ENCODE data around the gene NR1D2. TPM values are rescaled to one million over a fixed set of nuclear protein-coding genes. Genes with fewer than 3 reads are reported as not detected.
A peak's percentile ranks its signal among the peaks of the same experiment; 100 is the strongest.

The NR1D2 gene
- total RNA-seq, 3 donors from 2014 or later = 26.2 to 43.8 (median 37.4) TPM

- no peaks in the 10 kb centered on the region for H3K36me3 ChIP-seq
- H3K9me3 ChIP-seq = no peaks in the 10 kb centered on the region
- TF ChIP-seq CTCF (IDR thresholded peaks at IDR 0.05) (no peak), POLR2A (IDR thresholded peaks at IDR 0.05) (no peak), POLR2AphosphoS5 (IDR thresholded peaks at IDR 0.05) (no peak)
- H3K4me1 ChIP-seq = peaks cover 0 to 27% of the 10 kb centered on the region in 2 donors
- no peak for DNase-seq (ENCODE audit: low spot score in 2 of 2)
- H3K27ac ChIP-seq = peak overlapping the region; percentile 28 to 46
- no peak overlapping the region for H3K4me3 ChIP-seq
- intact Hi-C loops (cut with DNase I; ENCODE audit: low total_unique reads) = no loop called here
- H3K27me3 ChIP-seq = no peaks in the 10 kb centered on the region
Observed at GRCh38 chr3:23948761-23949160, 3.7 kb downstream of the NR1D2 start.

GRCh38 chr3:23949784-23950183, 4.7 kb downstream of the NR1D2 start:
- TF ChIP-seq POLR2A (IDR thresholded peaks at IDR 0.05) (no peak), CTCF (IDR thresholded peaks at IDR 0.05) (no peak), POLR2AphosphoS5 (IDR thresholded peaks at IDR 0.05) (no peak)
- intact Hi-C loops (cut with DNase I; ENCODE audit: low total_unique reads) = no loop called here
- Histone ChIP-seq H3K27ac (peak overlapping the region; percentile 46 to 53), H3K9me3 (no peaks in the 10 kb centered on the region), H3K36me3 (no peaks in the 10 kb centered on the region), H3K4me1 (peaks cover 0 to 27% of the 10 kb centered on the region in 2 donors), H3K4me3 (peak overlapping the region in 1 of 3 donors; percentile 15), H3K27me3 (no peaks in the 10 kb centered on the region)
- no peak for DNase-seq (ENCODE audit: low spot score in 2 of 2)

GRCh38 chr3:23950293-23950692, 5.2 kb downstream of the NR1D2 start:
- DNase-seq (ENCODE audit: low spot score in 2 of 2) = no peak
- H3K36me3 ChIP-seq = no peaks in the 10 kb centered on the region
- H3K27ac ChIP-seq = peak overlapping the region; percentile 46 to 53
- H3K4me3 ChIP-seq = peak overlapping the region in 1 of 3 donors; percentile 15
- no peak for TF ChIP-seq POLR2AphosphoS5 (IDR thresholded peaks at IDR 0.05)
- TF ChIP-seq CTCF (IDR thresholded peaks at IDR 0.05) = no peak
- TF ChIP-seq POLR2A (IDR thresholded peaks at IDR 0.05) = no peak
- no peaks in the 10 kb centered on the region for H3K9me3 ChIP-seq
- H3K4me1 ChIP-seq = peaks cover 0 to 27% of the 10 kb centered on the region in 2 donors
- intact Hi-C loops (cut with DNase I; ENCODE audit: low total_unique reads) = no loop called here
- no peaks in the 10 kb centered on the region for H3K27me3 ChIP-seq

- intact Hi-C loops (cut with DNase I; ENCODE audit: low total_unique reads) = no loop called here
- no peaks in the 10 kb centered on the region for H3K27me3 ChIP-seq
- no peak for DNase-seq (ENCODE audit: low spot score in 2 of 2)
- H3K4me1 ChIP-seq = peaks cover 0 to 19% of the 10 kb centered on the region in 2 donors
- no peaks in the 10 kb centered on the region for H3K9me3 ChIP-seq
- H3K4me3 ChIP-seq = no peak overlapping the region
- H3K36me3 ChIP-seq = no peaks in the 10 kb centered on the region
- no peak overlapping the region for H3K27ac ChIP-seq
- no peak for TF ChIP-seq CTCF (IDR thresholded peaks at IDR 0.05)
- no peak for TF ChIP-seq POLR2AphosphoS5 (IDR thresholded peaks at IDR 0.05)
- TF ChIP-seq POLR2A (IDR thresholded peaks at IDR 0.05) = no peak
Observed at GRCh38 chr3:23952646-23953045, 7.6 kb downstream of the NR1D2 start.

- no peaks in the 10 kb centered on the region for H3K9me3 ChIP-seq
- DNase-seq (ENCODE audit: low spot score in 2 of 2) = no peak
- H3K27ac ChIP-seq = no peak overlapping the region
- TF ChIP-seq POLR2AphosphoS5 (IDR thresholded peaks at IDR 0.05) = no peak
- TF ChIP-seq POLR2A (IDR thresholded peaks at IDR 0.05) = no peak
- TF ChIP-seq CTCF (IDR thresholded peaks at IDR 0.05) = no peak
- H3K4me3 ChIP-seq = peak overlapping the region in 1 of 3 donors; percentile 13
- H3K27me3 ChIP-seq = no peaks in the 10 kb centered on the region
- peaks cover 0 to 18% of the 10 kb centered on the region in 2 donors for H3K4me1 ChIP-seq
- H3K36me3 ChIP-seq = no peaks in the 10 kb centered on the region
- intact Hi-C loops (cut with DNase I; ENCODE audit: low total_unique reads) = no loop called here
Observed at GRCh38 chr3:23953523-23953922, 8.4 kb downstream of the NR1D2 start.

All from breast epithelium (tissue), 4 donors.